Measurements from ENCODE around the gene TMEM167A.

TMEM167A gene

GRCh38 chr5:83124593-83124992 is 47.4 kb upstream of the TMEM167A start:
- Histone ChIP-seq H3K4me3 (replicated peaks; ENCODE audit: insufficient read depth, low read length) (no peak overlapping the region), H3K27ac (replicated peaks) (no peak overlapping the region), H3K27me3 (ENCODE audit: insufficient read depth, poor library complexity, severe bottlenecking) (no peaks in the 10 kb centered on the region)
- no peak for DNase-seq (ENCODE audit: low read depth in 1 of 2, low spot score in 1 of 2)
- no peak for TF ChIP-seq CTCF (IDR thresholded peaks at IDR 0.05; ENCODE audit: insufficient read depth, low read length)
- no peak for TF ChIP-seq GABPA (IDR thresholded peaks at IDR 0.05; ENCODE audit: low read depth)
- TF ChIP-seq REST (IDR thresholded peaks at IDR 0.05; ENCODE audit: insufficient replicate concordance, low read depth) = no peak
- no peak for TF ChIP-seq POLR2AphosphoS5 (IDR thresholded peaks at IDR 0.05; ENCODE audit: low read depth)
- TF ChIP-seq SPI1 (IDR thresholded peaks at IDR 0.05; ENCODE audit: borderline replicate concordance, low read depth) = no peak

GRCh38 chr5:83118976-83119375 is 41.8 kb upstream of the TMEM167A start:
- no peak for TF ChIP-seq SPI1 (IDR thresholded peaks at IDR 0.05; ENCODE audit: borderline replicate concordance, low read depth)
- no peak for TF ChIP-seq POLR2AphosphoS5 (IDR thresholded peaks at IDR 0.05; ENCODE audit: low read depth)
- no peak for TF ChIP-seq CTCF (IDR thresholded peaks at IDR 0.05; ENCODE audit: insufficient read depth, low read length)
- TF ChIP-seq REST (IDR thresholded peaks at IDR 0.05; ENCODE audit: insufficient replicate concordance, low read depth) = no peak
- no peak for TF ChIP-seq GABPA (IDR thresholded peaks at IDR 0.05; ENCODE audit: low read depth)
- H3K27ac ChIP-seq (replicated peaks) = no peak overlapping the region
- no peak overlapping the region for H3K4me3 ChIP-seq (replicated peaks; ENCODE audit: insufficient read depth, low read length)
- DNase-seq (ENCODE audit: low read depth in 1 of 2, low spot score in 1 of 2) = no peak
- H3K27me3 ChIP-seq (ENCODE audit: insufficient read depth, poor library complexity, severe bottlenecking) = no peaks in the 10 kb centered on the region

GRCh38 chr5:83118471-83118870 is 41.3 kb upstream of the TMEM167A start:
- no peaks in the 10 kb centered on the region for H3K27me3 ChIP-seq (ENCODE audit: insufficient read depth, poor library complexity, severe bottlenecking)
- TF ChIP-seq POLR2AphosphoS5 (IDR thresholded peaks at IDR 0.05; ENCODE audit: low read depth) = no peak
- TF ChIP-seq CTCF (IDR thresholded peaks at IDR 0.05; ENCODE audit: insufficient read depth, low read length) = no peak
- no peak for TF ChIP-seq REST (IDR thresholded peaks at IDR 0.05; ENCODE audit: insufficient replicate concordance, low read depth)
- no peak for DNase-seq (ENCODE audit: low read depth in 1 of 2, low spot score in 1 of 2)
- no peak overlapping the region for H3K4me3 ChIP-seq (replicated peaks; ENCODE audit: insufficient read depth, low read length)
- no peak overlapping the region for H3K27ac ChIP-seq (replicated peaks)
